22Rv1 (cell line): ENCODE data around the gene CPN2.

ENCODE experiments used
- CTCF ChIP-seq: fragments of 450-650 bp; IDR thresholded peaks from 2 replicates; pipeline ENCODE4 v1.5.1; 2017; ENCODE audit warnings: mild to moderate bottlenecking
- ZFX ChIP-seq: fragments of 450-650 bp; IDR thresholded peaks from 2 replicates; pipeline ENCODE4 v1.6.1; 2017; ENCODE audit warnings: antibody characterized with exemption, borderline replicate concordance

DNA sequence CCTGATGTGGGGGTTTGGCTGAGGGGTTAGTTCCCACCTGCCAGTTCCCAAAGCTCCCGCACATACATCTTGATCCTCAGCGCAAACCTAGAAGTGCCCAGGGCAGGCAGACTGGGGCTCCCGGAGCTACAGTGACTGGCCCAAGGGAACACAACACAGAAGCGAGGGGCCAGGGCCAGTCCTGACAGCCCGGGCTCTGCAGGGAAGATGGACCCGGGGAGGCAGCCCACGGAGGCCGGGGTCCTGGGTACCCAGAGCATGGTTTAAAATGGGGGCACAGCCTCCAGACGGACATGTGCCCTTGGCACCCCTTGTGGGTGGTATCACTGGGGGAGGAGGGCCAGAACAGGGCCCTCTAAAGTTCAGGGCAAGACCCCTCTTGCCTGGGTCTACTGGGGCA is 5.1 kb downstream of the CPN2 start:
- TF ChIP-seq CTCF (no peak), ZFX (no peak)
